BLaER1 (cell line): Measurements from ENCODE around the gene RPS17.
A peak's percentile ranks its signal among the peaks of the same experiment; 100 is the strongest.

Experiments used
- H3K27ac ChIP-seq: shearing (Covaris generic); formaldehyde crosslinking; 2 replicates; pipeline ENCODE4 v1.8.1; 2022
- H3K27me3 ChIP-seq: shearing (Covaris generic); formaldehyde crosslinking; 2 replicates; pipeline ENCODE4 v1.8.1; 2022
- H3K36me3 ChIP-seq: shearing (Covaris generic); formaldehyde crosslinking; 2 replicates; pipeline ENCODE4 v1.8.1; 2022
- H3K4me1 ChIP-seq: shearing (Covaris generic); formaldehyde crosslinking; 2 replicates; pipeline ENCODE4 v1.8.1; 2022
- H3K4me2 ChIP-seq: shearing (Covaris generic); formaldehyde crosslinking; 2 replicates; pipeline ENCODE4 v1.8.1; 2022
- H3K4me3 ChIP-seq: shearing (Covaris generic); formaldehyde crosslinking; 2 replicates; pipeline ENCODE4 v1.8.1; 2022
- H3K9ac ChIP-seq: shearing (Covaris generic); formaldehyde crosslinking; 2 replicates; pipeline ENCODE4 v1.8.1; 2022
- H3K9me3 ChIP-seq: shearing (Covaris generic); formaldehyde crosslinking; 2 replicates; pipeline ENCODE4 v1.8.1; 2022
- H4K20me1 ChIP-seq: shearing (Covaris generic); formaldehyde crosslinking; 2 replicates; pipeline ENCODE4 v1.8.1; 2022
- Cebpa-rat ChIP-seq: shearing (Covaris generic); IDR thresholded peaks from 2 replicates; pipeline ENCODE4 v1.8.1; 2022

RPS17 gene

GRCh38 chr15:82540055-82540983, at the start of gene RPS17:
Gene RPS17, minus strand, starts transcription at chr15:82540457. Its CDS starts 29 bp downstream, at chr15:82540428.
- TF ChIP-seq Cebpa-rat: no peak
- H4K20me1 ChIP-seq: peaks cover 49% of the 10 kb centered on the region
- H3K36me3 ChIP-seq: peaks cover 36% of the 10 kb centered on the region
- no peaks in the 10 kb centered on the region for H3K9me3 ChIP-seq
- peak within 1 kb of the TSS; percentile 96 for H3K4me2 ChIP-seq
- peak within 1 kb of the TSS; percentile 100 for H3K9ac ChIP-seq
- H3K4me3 ChIP-seq: peak within 1 kb of the TSS; percentile 99
- H3K27me3 ChIP-seq: no peaks in the 10 kb centered on the region
- peak within 1 kb of the TSS; percentile 99 for H3K27ac ChIP-seq
- H3K4me1 ChIP-seq: peaks cover 41% of the 10 kb centered on the region

GRCh38 chr15:82587805-82588204, 47.5 kb upstream of the RPS17 start:
- no peak overlapping the region for H3K27ac ChIP-seq
- H3K27me3 ChIP-seq: no peaks in the 10 kb centered on the region
- no peaks in the 10 kb centered on the region for H3K4me1 ChIP-seq
- no peaks in the 10 kb centered on the region for H3K36me3 ChIP-seq
- H4K20me1 ChIP-seq: no peaks in the 10 kb centered on the region
- no peak overlapping the region for H3K4me2 ChIP-seq
- no peak for TF ChIP-seq Cebpa-rat
- no peak overlapping the region for H3K4me3 ChIP-seq
- H3K9me3 ChIP-seq: no peaks in the 10 kb centered on the region
- no peak overlapping the region for H3K9ac ChIP-seq

DNA sequence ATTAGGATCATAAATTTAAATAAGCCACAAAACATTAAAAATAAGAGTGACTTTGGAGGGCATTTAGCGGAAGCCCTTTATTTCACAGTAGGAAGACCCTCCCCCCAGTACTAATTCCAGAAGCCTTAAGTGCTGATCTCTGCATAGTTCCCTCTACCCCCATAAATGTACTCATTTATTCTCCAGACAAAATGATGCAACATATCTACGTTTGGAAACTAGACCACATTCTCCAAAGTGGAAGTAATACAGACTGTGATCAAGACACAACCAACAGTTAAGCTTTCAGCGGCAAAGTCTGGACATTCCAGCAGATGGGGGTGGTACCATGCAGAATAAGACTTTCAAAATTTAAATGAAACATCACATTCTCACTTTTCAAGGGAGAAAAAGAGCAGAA, 44.8 kb upstream of the RPS17 start:
- H3K4me2 ChIP-seq: no peak overlapping the region
- no peak for TF ChIP-seq Cebpa-rat
- no peaks in the 10 kb centered on the region for H3K27me3 ChIP-seq
- no peaks in the 10 kb centered on the region for H3K9me3 ChIP-seq
- no peak overlapping the region for H3K27ac ChIP-seq
- H4K20me1 ChIP-seq: no peaks in the 10 kb centered on the region
- H3K4me3 ChIP-seq: no peak overlapping the region
- H3K4me1 ChIP-seq: no peaks in the 10 kb centered on the region
- no peak overlapping the region for H3K9ac ChIP-seq
- no peaks in the 10 kb centered on the region for H3K36me3 ChIP-seq

DNA sequence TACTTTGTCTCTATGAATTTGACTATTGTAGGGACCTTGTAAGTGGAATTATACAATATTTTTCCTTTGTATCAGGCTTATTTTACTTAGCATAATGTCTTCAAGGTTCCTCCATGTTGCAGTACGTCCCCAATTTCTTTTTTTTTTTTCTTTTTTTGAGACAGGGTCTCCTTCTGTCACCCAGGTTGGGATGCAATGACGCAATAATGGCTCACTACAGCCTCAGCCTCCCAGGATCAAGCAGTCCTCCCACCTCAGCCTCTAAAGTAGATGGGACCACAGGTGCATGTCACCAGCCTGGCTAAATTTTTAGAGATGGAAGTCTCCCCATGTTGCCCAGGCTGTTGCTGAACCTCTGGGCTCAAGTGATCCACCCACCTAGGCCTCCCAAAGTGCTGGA, 40.5 kb upstream of the RPS17 start:
- H4K20me1 ChIP-seq: no peaks in the 10 kb centered on the region
- no peak overlapping the region for H3K4me2 ChIP-seq
- no peaks in the 10 kb centered on the region for H3K4me1 ChIP-seq
- no peaks in the 10 kb centered on the region for H3K9me3 ChIP-seq
- H3K27ac ChIP-seq: no peak overlapping the region
- no peak overlapping the region for H3K9ac ChIP-seq
- no peak overlapping the region for H3K4me3 ChIP-seq
- no peaks in the 10 kb centered on the region for H3K27me3 ChIP-seq
- no peak for TF ChIP-seq Cebpa-rat
- no peaks in the 10 kb centered on the region for H3K36me3 ChIP-seq

- TF ChIP-seq Cebpa-rat: no peak
- Histone ChIP-seq H3K9ac (no peak overlapping the region), H3K4me1 (peaks cover 6% of the 10 kb centered on the region; the same call in 1 of the 2 replicates), H3K9me3 (no peaks in the 10 kb centered on the region), H3K27me3 (no peaks in the 10 kb centered on the region), H3K36me3 (no peaks in the 10 kb centered on the region), H3K4me3 (no peak overlapping the region), H3K4me2 (no peak overlapping the region), H4K20me1 (no peaks in the 10 kb centered on the region), H3K27ac (no peak overlapping the region)
These were observed 35.1 kb upstream of the RPS17 start for GRCh38 chr15:82575335-82575734.

DNA sequence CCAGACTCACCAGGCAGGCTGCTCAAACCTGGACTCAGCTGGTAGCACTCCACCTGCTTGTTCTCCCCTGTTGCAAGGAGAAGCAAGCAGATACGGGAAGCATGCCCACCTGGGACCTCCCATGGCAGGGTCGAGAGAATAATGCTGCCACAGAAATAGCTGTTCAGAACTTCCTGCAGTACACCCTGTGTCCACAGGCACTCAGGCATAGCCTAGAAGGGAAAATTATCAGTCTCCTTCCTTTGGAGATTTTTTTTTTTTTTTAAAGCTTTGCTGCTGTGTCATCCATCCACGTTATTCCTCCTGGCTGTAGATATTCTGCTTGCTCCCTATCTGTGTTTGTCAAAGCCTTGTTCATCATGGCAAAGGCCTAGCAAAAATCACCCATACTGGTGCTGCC, 32.7 kb upstream of the RPS17 start:
- Histone ChIP-seq H4K20me1 (no peaks in the 10 kb centered on the region), H3K27me3 (no peaks in the 10 kb centered on the region), H3K4me2 (no peak overlapping the region), H3K9me3 (no peaks in the 10 kb centered on the region), H3K4me3 (no peak overlapping the region), H3K27ac (no peak overlapping the region), H3K4me1 (peaks cover 6% of the 10 kb centered on the region; the same call in 1 of the 2 replicates), H3K36me3 (no peaks in the 10 kb centered on the region), H3K9ac (no peak overlapping the region)
- TF ChIP-seq Cebpa-rat: no peak

DNA sequence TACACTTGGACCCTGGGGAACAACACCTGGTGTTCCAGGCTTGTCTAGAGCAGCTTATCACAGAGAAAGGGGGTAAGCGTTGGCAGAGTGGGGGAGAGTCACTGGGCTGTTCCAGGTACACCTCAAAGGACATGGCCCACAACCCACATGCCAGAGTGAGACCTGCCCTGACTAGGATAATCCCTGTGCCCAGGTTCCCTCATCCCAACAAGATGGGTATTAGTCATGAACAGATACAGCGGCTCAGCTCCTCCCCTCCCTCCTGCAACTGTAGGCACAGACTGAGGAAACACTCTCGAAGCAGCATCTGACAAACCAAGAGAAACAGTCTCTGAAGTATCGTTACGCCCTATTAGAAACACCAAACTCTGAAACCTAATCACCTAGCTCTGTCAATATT, 32.1 kb upstream of the RPS17 start:
- Histone ChIP-seq H3K9me3 (no peaks in the 10 kb centered on the region), H3K4me1 (peaks cover 6% of the 10 kb centered on the region; the same call in 1 of the 2 replicates), H3K4me2 (no peak overlapping the region), H3K4me3 (no peak overlapping the region), H3K27ac (no peak overlapping the region), H3K27me3 (no peaks in the 10 kb centered on the region), H4K20me1 (no peaks in the 10 kb centered on the region), H3K36me3 (no peaks in the 10 kb centered on the region), H3K9ac (no peak overlapping the region)
- TF ChIP-seq Cebpa-rat: no peak

DNA sequence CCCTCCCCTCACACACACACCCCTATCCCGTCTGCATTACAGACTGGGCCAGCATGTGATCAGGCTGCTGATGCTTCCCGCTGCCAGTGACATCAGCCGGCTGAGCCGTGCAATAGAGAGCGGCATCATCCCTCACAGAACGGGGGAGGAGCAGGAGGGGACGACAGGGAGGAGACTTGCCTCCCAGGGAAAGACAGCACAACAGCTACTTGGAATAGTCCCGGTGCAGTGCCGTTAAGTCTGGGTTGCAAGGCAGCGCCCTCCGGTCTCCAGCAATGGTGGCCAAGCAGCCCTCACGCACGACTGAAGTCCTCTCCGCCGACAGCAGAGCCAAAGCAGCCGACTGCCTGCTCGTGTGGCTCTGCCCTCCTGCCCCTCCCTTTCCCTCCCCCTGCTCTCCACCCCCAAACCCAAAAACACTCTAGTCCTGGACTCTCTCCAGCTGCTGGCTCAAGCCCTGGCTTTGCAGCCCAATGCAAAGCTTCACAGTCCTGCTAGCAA, 31.5 kb upstream of the RPS17 start:
- no peaks in the 10 kb centered on the region for H3K9me3 ChIP-seq
- H3K4me3 ChIP-seq: no peak overlapping the region
- H3K4me2 ChIP-seq: no peak overlapping the region
- no peak overlapping the region for H3K9ac ChIP-seq
- TF ChIP-seq Cebpa-rat: no peak
- H3K27ac ChIP-seq: no peak overlapping the region
- H3K27me3 ChIP-seq: no peaks in the 10 kb centered on the region
- H3K36me3 ChIP-seq: no peaks in the 10 kb centered on the region
- no peaks in the 10 kb centered on the region for H4K20me1 ChIP-seq
- peaks cover 6% of the 10 kb centered on the region; the same call in 1 of the 2 replicates for H3K4me1 ChIP-seq

GRCh38 chr15:82570721-82571508, 30.7 kb upstream of the RPS17 start:
- H3K4me1 ChIP-seq: peaks cover 6% of the 10 kb centered on the region; the same call in 1 of the 2 replicates
- no peaks in the 10 kb centered on the region for H4K20me1 ChIP-seq
- no peak overlapping the region for H3K4me3 ChIP-seq
- H3K9me3 ChIP-seq: no peaks in the 10 kb centered on the region
- TF ChIP-seq Cebpa-rat: no peak
- H3K9ac ChIP-seq: no peak overlapping the region
- no peaks in the 10 kb centered on the region for H3K27me3 ChIP-seq
- H3K4me2 ChIP-seq: no peak overlapping the region
- no peak overlapping the region for H3K27ac ChIP-seq
- no peaks in the 10 kb centered on the region for H3K36me3 ChIP-seq

DNA sequence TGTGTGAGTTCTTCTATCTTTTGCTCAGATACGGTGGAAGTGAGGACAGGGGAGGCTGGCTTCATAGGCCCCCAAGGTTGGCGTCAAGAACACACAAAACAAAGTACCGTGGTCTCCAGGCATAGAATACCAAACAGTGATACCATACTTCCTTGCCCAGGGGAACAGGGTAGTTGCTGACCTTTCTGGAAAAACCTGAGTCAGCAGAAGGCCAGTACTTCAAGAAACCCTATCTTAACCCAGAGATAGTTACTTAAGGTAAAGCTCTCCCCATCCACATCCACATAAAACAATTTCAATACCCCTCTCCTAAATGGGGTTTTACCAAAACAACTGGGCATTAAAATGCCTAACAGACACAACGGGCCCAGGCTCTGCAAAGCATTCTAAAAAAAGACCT, 29.6 kb upstream of the RPS17 start:
- Histone ChIP-seq H3K4me2 (no peak overlapping the region), H4K20me1 (no peaks in the 10 kb centered on the region), H3K36me3 (no peaks in the 10 kb centered on the region), H3K9me3 (no peaks in the 10 kb centered on the region), H3K9ac (no peak overlapping the region), H3K4me1 (peaks cover 6% of the 10 kb centered on the region; the same call in 1 of the 2 replicates), H3K27ac (no peak overlapping the region), H3K27me3 (no peaks in the 10 kb centered on the region), H3K4me3 (no peak overlapping the region)
- no peak for TF ChIP-seq Cebpa-rat
